Measurements from ENCODE around the gene SCP2.

DNA sequence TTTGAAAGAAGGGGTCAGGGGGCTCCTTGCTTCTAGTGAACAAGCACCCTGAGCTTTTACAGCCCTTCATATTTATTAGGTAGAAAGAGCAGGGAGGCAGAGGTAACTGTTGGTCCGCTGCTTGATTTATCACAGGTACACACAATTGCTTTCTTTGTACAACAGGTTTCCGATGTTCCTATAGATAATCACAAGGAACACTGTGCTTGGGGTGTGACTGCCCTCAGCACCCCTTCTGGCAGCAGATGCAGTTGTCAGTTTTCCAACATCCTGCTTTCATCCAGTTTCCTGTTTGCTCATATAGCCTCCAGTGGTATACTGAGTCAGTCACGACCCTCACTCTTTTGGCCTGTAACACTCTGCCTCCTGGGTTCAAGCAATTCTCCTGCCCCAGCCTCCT is 40.6 kb downstream of the SCP2 start:
- TF ChIP-seq, protein P1, sequence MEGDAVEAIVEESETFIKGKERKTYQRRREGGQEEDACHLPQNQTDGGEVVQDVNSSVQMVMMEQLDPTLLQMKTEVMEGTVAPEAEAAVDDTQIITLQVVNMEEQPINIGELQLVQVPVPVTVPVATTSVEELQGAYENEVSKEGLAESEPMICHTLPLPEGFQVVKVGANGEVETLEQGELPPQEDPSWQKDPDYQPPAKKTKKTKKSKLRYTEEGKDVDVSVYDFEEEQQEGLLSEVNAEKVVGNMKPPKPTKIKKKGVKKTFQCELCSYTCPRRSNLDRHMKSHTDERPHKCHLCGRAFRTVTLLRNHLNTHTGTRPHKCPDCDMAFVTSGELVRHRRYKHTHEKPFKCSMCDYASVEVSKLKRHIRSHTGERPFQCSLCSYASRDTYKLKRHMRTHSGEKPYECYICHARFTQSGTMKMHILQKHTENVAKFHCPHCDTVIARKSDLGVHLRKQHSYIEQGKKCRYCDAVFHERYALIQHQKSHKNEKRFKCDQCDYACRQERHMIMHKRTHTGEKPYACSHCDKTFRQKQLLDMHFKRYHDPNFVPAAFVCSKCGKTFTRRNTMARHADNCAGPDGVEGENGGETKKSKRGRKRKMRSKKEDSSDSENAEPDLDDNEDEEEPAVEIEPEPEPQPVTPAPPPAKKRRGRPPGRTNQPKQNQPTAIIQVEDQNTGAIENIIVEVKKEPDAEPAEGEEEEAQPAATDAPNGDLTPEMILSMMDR (IDR thresholded peaks at IDR 0.05), result no peak
- TF ChIP-seq SP1 (CRISPR knock-in tag; conservative IDR thresholded peaks at IDR 0.05) (no peak), ELF4 (CRISPR knock-in tag; IDR thresholded peaks at IDR 0.05; ENCODE audit: low read depth) (no peak), ZBTB21 (CRISPR knock-in tag; IDR thresholded peaks at IDR 0.05; ENCODE audit: borderline replicate concordance) (no peak)
- TF ChIP-seq, protein P2, sequence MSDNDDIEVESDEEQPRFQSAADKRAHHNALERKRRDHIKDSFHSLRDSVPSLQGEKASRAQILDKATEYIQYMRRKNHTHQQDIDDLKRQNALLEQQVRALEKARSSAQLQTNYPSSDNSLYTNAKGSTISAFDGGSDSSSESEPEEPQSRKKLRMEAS (CRISPR knock-in tag; IDR thresholded peaks at IDR 0.05), result no peak
